Tibial nerve (tissue), 4 donors: Measurements from ENCODE around the gene KIAA0319L. TPM values are rescaled to one million over a fixed set of nuclear protein-coding genes. Genes with fewer than 3 reads are reported as not detected.

Experiments
- DNase-seq, 2 donors: peaks; one replicate each; pipeline ENCODE4 v3.0.0-alpha.2; 2019; ENCODE audit warnings: low spot score in 2 of 2
- H3K27ac ChIP-seq, 4 donors: fragments of 200-600 bp; sonication (generic) in 3 of 4; one replicate each; pipeline ENCODE4 v1.5.1; 2017 to 2019; ENCODE audit warnings: mild to moderate bottlenecking in 1 of 4
- H3K27me3 ChIP-seq, 2 donors: fragments of 200-600 bp; sonication (generic) in 1 of 2; one replicate each; pipeline versions ENCODE4 v1.5.1 to v1.6.0; 2017 to 2019
- H3K36me3 ChIP-seq, 3 donors: fragments of 200-600 bp; sonication (generic); one replicate each; pipeline ENCODE4 v1.5.1; 2018 to 2019
- H3K4me1 ChIP-seq, 4 donors: fragments of 200-600 bp; sonication (generic) in 3 of 4; one replicate each; pipeline ENCODE4 v1.5.1; 2017 to 2019
- H3K4me3 ChIP-seq, 4 donors: fragments of 200-600 bp; sonication (generic) in 3 of 4; one replicate each; pipeline ENCODE4 v1.5.1; 2017 to 2019; ENCODE audit warnings: mild to moderate bottlenecking in 1 of 4, moderate library complexity in 1 of 4
- H3K9me3 ChIP-seq, 4 donors: fragments of 200-600 bp; sonication (generic) in 3 of 4; one replicate each; pipeline ENCODE4 v1.5.1; 2017 to 2019
- EP300 ChIP-seq, 2 donors: sonication (generic); formaldehyde crosslinking; IDR thresholded peaks; one replicate each; pipeline ENCODE4 v1.6.1; 2017; ENCODE audit warnings: antibody characterized with exemption in 2 of 2, mild to moderate bottlenecking in 1 of 2
- POLR2A ChIP-seq, 2 donors: fragments of 450-650 bp; IDR thresholded peaks; one replicate each; pipeline ENCODE4 v1.6.1; 2017; ENCODE audit warnings: antibody characterized with exemption in 2 of 2, mild to moderate bottlenecking in 2 of 2, moderate library complexity in 2 of 2
- WGBS, 2 donors: methylation state at CpG; one replicate each; pipeline ENCODE4 v1.1.5; 2018; 5-methylcytosine and 5-hydroxymethylcytosine counted together
- total RNA-seq, 4 donors: library from RNA; depleted of rRNA; stranded (reverse); fragments of >200 nt; gene quantifications; one replicate each; pipeline ENCODE4 v1.1.0, GENCODE V29; 2016
- TF ChIP-seq, protein P1 (sequence below), 5 experiments: fragments of 200-600 bp in 3 of 5; fragments of 450-650 bp in 2 of 5; sonication (generic) in 3 of 5; IDR thresholded peaks; one replicate each; pipeline ENCODE4 v1.5.1; 2016 to 2019; ENCODE audit warnings: antibody characterized with exemption in 5 of 5, mild to moderate bottlenecking in 3 of 5, moderate library complexity in 2 of 5

Gene KIAA0319L
- total RNA-seq, 4 donors from 2014 or later: 57.0 to 115 (median 70.7) TPM

DNA sequence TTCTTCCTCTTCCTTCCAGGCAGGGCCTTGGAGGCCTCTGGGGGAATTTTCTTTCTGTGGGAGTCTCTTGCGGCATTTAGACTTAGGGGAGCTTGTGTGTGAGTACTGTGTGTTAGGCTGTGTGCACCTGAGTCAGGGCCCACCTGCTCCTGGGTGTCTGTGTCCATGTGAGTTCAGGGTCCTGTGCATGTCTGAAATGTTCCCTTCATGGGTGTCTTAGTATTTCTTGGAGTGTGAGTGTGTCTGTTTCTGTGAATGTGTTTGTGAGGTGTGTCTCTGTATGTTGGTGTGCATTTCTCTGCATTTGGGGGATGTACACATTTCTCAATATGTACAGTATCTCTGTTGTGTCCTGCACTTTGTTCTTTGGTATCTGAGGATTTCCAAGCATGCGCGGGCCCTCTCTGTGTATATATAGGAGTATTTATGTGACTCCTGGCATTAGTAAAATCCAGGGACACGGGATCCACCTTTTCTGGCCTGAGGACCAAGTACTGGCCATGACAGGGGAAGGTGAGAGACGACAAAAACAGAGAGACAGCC is 18.3 kb upstream of the KIAA0319L start:
- Histone ChIP-seq H3K27ac (no peak overlapping the region), H3K9me3 (no peaks in the 10 kb centered on the region), H3K36me3 (peaks cover 0 to 9% (median 0%) of the 10 kb centered on the region in 3 donors), H3K4me3 (no peak overlapping the region), H3K4me1 (peaks cover 0 to 35% (median 15%) of the 10 kb centered on the region in 4 donors), H3K27me3 (peaks cover 0 to 62% of the 10 kb centered on the region in 2 donors)
- no peak for DNase-seq
- 93 to 96% methylated on average over 5 of the region's 5 CpGs for WGBS, 2 donors
- TF ChIP-seq POLR2A (IDR thresholded peaks at IDR 0.05) (no peak), EP300 (IDR thresholded peaks at IDR 0.05) (no peak)
- TF ChIP-seq, protein P1, sequence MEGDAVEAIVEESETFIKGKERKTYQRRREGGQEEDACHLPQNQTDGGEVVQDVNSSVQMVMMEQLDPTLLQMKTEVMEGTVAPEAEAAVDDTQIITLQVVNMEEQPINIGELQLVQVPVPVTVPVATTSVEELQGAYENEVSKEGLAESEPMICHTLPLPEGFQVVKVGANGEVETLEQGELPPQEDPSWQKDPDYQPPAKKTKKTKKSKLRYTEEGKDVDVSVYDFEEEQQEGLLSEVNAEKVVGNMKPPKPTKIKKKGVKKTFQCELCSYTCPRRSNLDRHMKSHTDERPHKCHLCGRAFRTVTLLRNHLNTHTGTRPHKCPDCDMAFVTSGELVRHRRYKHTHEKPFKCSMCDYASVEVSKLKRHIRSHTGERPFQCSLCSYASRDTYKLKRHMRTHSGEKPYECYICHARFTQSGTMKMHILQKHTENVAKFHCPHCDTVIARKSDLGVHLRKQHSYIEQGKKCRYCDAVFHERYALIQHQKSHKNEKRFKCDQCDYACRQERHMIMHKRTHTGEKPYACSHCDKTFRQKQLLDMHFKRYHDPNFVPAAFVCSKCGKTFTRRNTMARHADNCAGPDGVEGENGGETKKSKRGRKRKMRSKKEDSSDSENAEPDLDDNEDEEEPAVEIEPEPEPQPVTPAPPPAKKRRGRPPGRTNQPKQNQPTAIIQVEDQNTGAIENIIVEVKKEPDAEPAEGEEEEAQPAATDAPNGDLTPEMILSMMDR (IDR thresholded peaks at IDR 0.05): no peak

DNA sequence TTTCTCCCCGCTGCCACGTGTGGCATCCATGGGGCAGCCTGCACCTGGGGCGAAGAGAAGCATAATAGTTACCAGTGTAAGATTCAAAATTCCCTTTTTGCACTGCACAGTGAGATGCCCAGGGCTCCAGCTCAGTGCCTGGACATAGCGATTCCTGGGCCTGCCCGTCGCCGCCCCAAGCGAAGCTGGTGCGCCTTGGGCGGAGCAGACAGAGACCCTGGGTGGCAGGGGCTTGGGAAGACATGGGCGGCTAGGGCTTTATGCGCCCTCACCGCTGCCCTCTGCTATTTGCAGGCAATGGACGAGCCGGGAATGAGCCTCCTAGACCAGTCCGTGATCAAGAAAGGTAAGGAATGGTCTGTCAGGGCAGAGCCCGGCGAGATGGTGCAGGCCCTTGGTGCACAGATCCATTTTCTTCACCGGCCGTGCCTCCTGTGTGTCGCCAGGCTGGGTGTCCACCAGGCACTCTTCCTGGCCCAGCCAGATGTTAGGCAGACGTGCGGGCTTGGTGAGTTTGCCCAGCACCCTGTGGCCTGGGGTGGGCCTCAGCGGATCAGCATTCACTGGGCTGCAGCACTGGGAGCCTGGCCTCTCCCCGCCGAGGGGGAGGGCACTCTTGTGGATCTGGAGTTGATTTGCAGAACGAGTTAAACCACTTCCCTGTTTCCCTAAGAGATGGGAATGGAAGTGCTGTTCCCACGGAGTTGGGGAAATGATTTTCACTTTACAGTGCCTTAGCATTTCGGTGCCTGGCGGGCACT is 17.6 kb upstream of the KIAA0319L start:
- no peak for DNase-seq
- Histone ChIP-seq H3K27me3 (peaks cover 0 to 65% of the 10 kb centered on the region in 2 donors), H3K4me3 (no peak overlapping the region), H3K36me3 (peaks cover 0 to 9% (median 0%) of the 10 kb centered on the region in 3 donors), H3K9me3 (no peaks in the 10 kb centered on the region), H3K27ac (no peak overlapping the region), H3K4me1 (peaks cover 0 to 35% (median 15%) of the 10 kb centered on the region in 4 donors)
- 83 to 84% methylated on average over 25 to 30 of the region's 30 CpGs for WGBS, 2 donors
- TF ChIP-seq POLR2A (IDR thresholded peaks at IDR 0.05) (no peak), EP300 (IDR thresholded peaks at IDR 0.05) (no peak)
- TF ChIP-seq, protein P1 (IDR thresholded peaks at IDR 0.05): no peak

DNA sequence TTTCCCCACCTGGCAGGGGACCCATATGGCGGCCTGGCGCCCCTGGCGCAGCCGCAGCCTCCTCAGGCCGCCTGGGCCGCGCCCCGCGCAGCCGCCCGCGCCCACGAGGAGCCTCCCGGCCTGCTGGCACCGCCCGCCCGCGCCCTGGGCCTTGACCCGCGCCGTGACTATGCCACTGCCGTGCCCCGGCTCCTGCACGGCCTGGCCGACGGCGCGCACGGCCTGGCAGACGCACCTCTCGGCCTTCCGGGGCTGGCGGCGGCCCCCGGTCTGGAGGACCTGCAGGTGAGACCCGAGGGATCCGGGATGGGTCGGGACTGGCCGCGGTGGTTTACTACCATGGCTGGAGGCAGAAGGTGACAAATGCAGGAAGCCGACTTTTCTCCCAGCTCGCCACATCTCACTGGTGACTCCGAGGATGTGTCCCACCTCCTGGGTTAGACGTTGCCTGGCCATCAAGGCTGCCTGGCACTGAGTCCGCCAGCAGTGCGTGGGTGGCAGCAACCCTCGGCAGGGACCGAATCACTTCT is 17.0 kb upstream of the KIAA0319L start:
- Histone ChIP-seq H3K4me3 (no peak overlapping the region), H3K27me3 (peaks cover 0 to 65% of the 10 kb centered on the region in 2 donors), H3K27ac (no peak overlapping the region), H3K9me3 (no peaks in the 10 kb centered on the region), H3K4me1 (peaks cover 0 to 36% (median 15%) of the 10 kb centered on the region in 4 donors), H3K36me3 (peaks cover 0 to 9% (median 0%) of the 10 kb centered on the region in 3 donors)
- DNase-seq: no peak
- WGBS, 2 donors: 58 to 93% methylated on average over 4 to 38 of the region's 48 CpGs
- no peak for TF ChIP-seq EP300 (IDR thresholded peaks at IDR 0.05)

DNA sequence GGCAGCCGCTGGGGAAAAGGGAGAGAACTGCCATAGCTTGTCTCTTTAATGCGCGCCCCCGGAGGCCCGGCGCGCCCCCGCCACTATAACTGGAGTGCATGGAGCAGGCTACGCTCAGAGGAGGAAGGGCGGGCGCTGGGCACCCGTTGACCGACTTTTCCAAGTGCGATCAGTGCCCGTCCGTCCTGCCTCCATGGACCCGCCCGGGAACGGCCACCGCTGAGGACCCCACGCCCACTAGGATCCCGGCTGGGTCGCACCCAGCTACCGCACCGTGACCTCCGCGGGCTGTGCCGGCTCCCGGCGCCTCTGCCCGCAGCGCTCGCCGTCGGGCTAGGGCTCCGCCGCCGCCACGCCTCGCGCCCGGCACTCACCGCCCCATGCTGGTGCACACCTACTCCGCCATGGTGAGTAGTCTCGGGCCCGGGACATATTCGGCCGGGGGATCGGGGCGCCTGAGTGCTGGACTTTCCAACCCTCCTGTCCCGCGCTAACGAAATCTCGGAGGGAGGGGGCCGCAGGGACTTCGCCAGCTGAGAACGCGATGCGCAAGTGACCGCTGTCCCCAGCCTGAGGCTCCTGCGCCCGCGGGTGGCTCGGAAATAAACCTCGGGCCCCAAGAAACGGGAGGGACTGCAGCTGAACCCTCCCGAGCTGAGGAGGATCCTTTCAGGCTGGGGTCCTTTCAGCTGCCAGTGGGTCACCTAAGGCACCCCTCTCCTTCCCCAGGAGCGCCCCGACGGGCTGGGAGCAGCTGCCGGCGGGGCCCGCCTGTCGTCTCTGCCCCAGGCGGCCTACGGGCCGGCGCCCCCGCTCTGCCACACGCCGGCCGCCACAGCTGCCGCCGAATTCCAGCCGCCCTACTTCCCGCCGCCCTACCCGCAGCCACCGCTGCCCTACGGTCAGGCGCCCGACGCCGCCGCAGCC is 16.3 kb upstream of the KIAA0319L start, which contains the start of gene TFAP2E:
TSS of gene TFAP2E (plus strand) at position 117 of the 927 bp plus-strand sequence. CDS start at position 381, 264 bp downstream.
- Histone ChIP-seq H3K27ac (no peak within 1 kb of the TSS), H3K36me3 (peaks cover 0 to 9% (median 0%) of the 10 kb centered on the region in 3 donors), H3K9me3 (no peaks in the 10 kb centered on the region), H3K27me3 (peaks cover 0 to 65% of the 10 kb centered on the region in 2 donors), H3K4me1 (peaks cover 0 to 38% (median 15%) of the 10 kb centered on the region in 4 donors), H3K4me3 (peak within 1 kb of the TSS; percentile 5 to 50 (median 26))
- WGBS, 2 donors: 39 to 47% methylated on average over 43 to 56 of the region's 95 CpGs
- TF ChIP-seq POLR2A (IDR thresholded peaks at IDR 0.05): no peak
- TF ChIP-seq EP300 (IDR thresholded peaks at IDR 0.05): peak in 1 of 2 donors; percentile 13
- DNase-seq: peak in 1 of 2 donors; percentile 25

DNA sequence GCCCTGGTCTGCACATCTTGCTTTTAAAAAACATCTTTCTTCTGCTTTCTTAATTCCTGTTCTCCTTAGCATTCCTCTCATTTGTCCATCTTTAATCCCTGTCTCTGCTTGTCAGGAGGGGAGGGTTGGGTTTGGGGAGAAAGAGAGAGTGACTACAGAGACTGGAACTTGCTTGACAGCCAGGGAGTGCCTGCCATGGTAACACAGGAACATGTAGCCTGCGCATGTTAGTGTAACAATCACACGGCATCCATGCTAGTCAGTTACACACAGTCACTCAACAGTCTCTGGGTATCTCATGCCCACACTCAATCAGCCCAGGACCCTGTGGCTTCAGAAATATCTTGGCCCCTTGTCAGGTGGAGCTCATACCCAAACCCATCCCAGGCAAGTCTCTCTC is 15.1 kb upstream of the KIAA0319L start:
- 93 to 97% methylated on average over 2 of the region's 2 CpGs for WGBS, 2 donors
- no peak for DNase-seq
- H3K27me3 ChIP-seq: peaks cover 0 to 62% of the 10 kb centered on the region in 2 donors
- H3K36me3 ChIP-seq: peaks cover 0 to 14% (median 0%) of the 10 kb centered on the region in 3 donors
- no peak overlapping the region for H3K27ac ChIP-seq
- H3K9me3 ChIP-seq: no peaks in the 10 kb centered on the region
- TF ChIP-seq, protein P1 (IDR thresholded peaks at IDR 0.05): no peak
- TF ChIP-seq EP300 (IDR thresholded peaks at IDR 0.05) (no peak), POLR2A (IDR thresholded peaks at IDR 0.05) (no peak)
- H3K4me1 ChIP-seq: peaks cover 0 to 27% (median 10%) of the 10 kb centered on the region in 4 donors
- H3K4me3 ChIP-seq: no peak overlapping the region
